H9 (cell line): ENCODE results near the gene SETBP1. TPM values are rescaled to one million over a fixed set of nuclear protein-coding genes. Genes with fewer than 3 reads are reported as not detected.

Experiments
- DNase-seq: peaks from one replicate; pipeline ENCODE4 v3.0.0-alpha.2; 2017
- H2AFZ ChIP-seq: one replicate; pipeline ENCODE4 v1.6.1; 2013; ENCODE audit warnings: mild to moderate bottlenecking, low read length, control low read depth, moderate library complexity
- H2AK5ac ChIP-seq: 2 replicates; pipeline ENCODE4 v1.6.1; 2013; ENCODE audit warnings: low read length, control low read depth, mixed read lengths; ENCODE audit not compliant: insufficient read length
- H2BK120ac ChIP-seq: one replicate; pipeline ENCODE4 v1.6.1; 2013; ENCODE audit warnings: low read depth, mild to moderate bottlenecking, low read length, control low read depth, inconsistent platforms; ENCODE audit not compliant: poor library complexity, severe bottlenecking
- H2BK12ac ChIP-seq: 2 replicates; pipeline ENCODE4 v1.6.1; 2013; ENCODE audit warnings: low read length, control low read depth, mixed read lengths, low read depth; ENCODE audit not compliant: insufficient read length
- H2BK15ac ChIP-seq: 2 replicates; pipeline ENCODE4 v1.6.1; 2013; ENCODE audit warnings: low read depth, low read length, control low read depth
- H2BK20ac ChIP-seq: one replicate; pipeline ENCODE4 v1.6.1; 2013; ENCODE audit warnings: low read depth, mild to moderate bottlenecking, low read length, control low read depth, inconsistent platforms; ENCODE audit not compliant: poor library complexity, severe bottlenecking
- H2BK5ac ChIP-seq: 2 replicates; pipeline ENCODE4 v1.6.1; 2013; ENCODE audit warnings: low read length, control low read depth, mixed read lengths; ENCODE audit not compliant: insufficient read length
- H3K14ac ChIP-seq: 2 replicates; pipeline ENCODE4 v1.6.1; 2013; ENCODE audit warnings: low read length, control low read depth; ENCODE audit not compliant: insufficient read depth
- H3K18ac ChIP-seq: 2 replicates; pipeline ENCODE4 v1.6.1; 2013; ENCODE audit warnings: low read depth, mild to moderate bottlenecking, mixed read lengths, low read length, control low read depth; ENCODE audit not compliant: insufficient read length
- H3K23ac ChIP-seq: 2 replicates; pipeline ENCODE4 v1.6.1; 2013; ENCODE audit warnings: low read length, control low read depth, mixed read lengths, low read depth; ENCODE audit not compliant: insufficient read length
- H3K23me2 ChIP-seq: 2 replicates; pipeline ENCODE4 v1.6.1; 2013; ENCODE audit warnings: low read depth, mild to moderate bottlenecking, mixed read lengths, low read length, control low read depth; ENCODE audit not compliant: insufficient read length, poor library complexity, severe bottlenecking
- H3K27ac ChIP-seq: 2 replicates; pipeline ENCODE4 v1.5.1; 2013; ENCODE audit warnings: low read length, control low read depth, mixed read lengths, low read depth; ENCODE audit not compliant: insufficient read length
- H3K27me3 ChIP-seq: 2 replicates; pipeline ENCODE4 v1.6.1; 2013; ENCODE audit warnings: low read length, control low read depth, inconsistent platforms; ENCODE audit not compliant: insufficient read depth
- H3K4ac ChIP-seq: 2 replicates; pipeline ENCODE4 v1.6.1; 2013; ENCODE audit warnings: low read depth, mild to moderate bottlenecking, control low read depth, inconsistent platforms, low read length, moderate library complexity
- H3K4me1 ChIP-seq: 2 replicates; pipeline ENCODE4 v1.6.1; 2013; ENCODE audit warnings: low read length, control low read depth, inconsistent platforms; ENCODE audit not compliant: insufficient read depth
- H3K4me2 ChIP-seq: 2 replicates; pipeline ENCODE4 v1.6.1; 2013; ENCODE audit warnings: low read length, control low read depth, mixed read lengths; ENCODE audit not compliant: insufficient read length, insufficient read depth
- H3K56ac ChIP-seq: 2 replicates; pipeline ENCODE4 v1.6.1; 2013; ENCODE audit warnings: low read depth, mild to moderate bottlenecking, mixed read lengths, low read length, control low read depth; ENCODE audit not compliant: insufficient read length
- H3K79me1 ChIP-seq: 2 replicates; pipeline ENCODE4 v1.6.1; 2013; ENCODE audit warnings: low read depth, mild to moderate bottlenecking, moderate library complexity, low read length, control low read depth, inconsistent platforms; ENCODE audit not compliant: insufficient read depth, poor library complexity, severe bottlenecking
- H3K79me2 ChIP-seq: 2 replicates; pipeline ENCODE4 v1.6.1; 2013; ENCODE audit warnings: low read length, control low read depth, inconsistent platforms; ENCODE audit not compliant: insufficient read depth
- H3K9ac ChIP-seq: 2 replicates; pipeline ENCODE4 v1.6.1; 2013; ENCODE audit warnings: low read length, control low read depth, mixed read lengths; ENCODE audit not compliant: insufficient read length; ENCODE audit errors: extremely low read depth
- H3K9me3 ChIP-seq: one replicate; pipeline ENCODE4 v1.6.1; 2013; ENCODE audit warnings: low read depth, low read length, inconsistent platforms; ENCODE audit not compliant: control insufficient read depth
- H3T11ph ChIP-seq: one replicate; pipeline ENCODE4 v1.6.1; 2013; ENCODE audit warnings: mild to moderate bottlenecking, low read length, control low read depth, inconsistent platforms
- H4K20me1 ChIP-seq: one replicate; pipeline ENCODE4 v1.6.1; 2013; ENCODE audit not compliant: control insufficient read depth, insufficient read length, insufficient read depth
- H4K5ac ChIP-seq: 2 replicates; pipeline ENCODE4 v1.6.1; 2013; ENCODE audit warnings: low read depth, mild to moderate bottlenecking, mixed read lengths, low read length, control low read depth; ENCODE audit not compliant: insufficient read length
- H4K8ac ChIP-seq: replicated peaks from 2 replicates; pipeline ENCODE4 v1.6.1; 2013; ENCODE audit warnings: low read length, control low read depth, mixed read lengths, low read depth; ENCODE audit not compliant: insufficient read length
- H4K91ac ChIP-seq: 2 replicates; pipeline ENCODE4 v1.6.1; 2013; ENCODE audit warnings: low read depth, mild to moderate bottlenecking, moderate library complexity, mixed read lengths, low read length, control low read depth; ENCODE audit not compliant: insufficient read length
- H3K27ac Mint-ChIP-seq, 3 experiments: 2 replicates in 2 of 3; 3 replicates in 1 of 3; pipeline ENCODE4 v1.8.0; 2020 to 2021; ENCODE audit warnings: mixed read lengths in 3 of 3, mild to moderate bottlenecking in 1 of 3, moderate library complexity in 1 of 3
- H3K27me3 Mint-ChIP-seq: 2 replicates; pipeline ENCODE4 v1.8.0; 2021; ENCODE audit warnings: low read depth, mild to moderate bottlenecking, moderate library complexity, mixed read lengths
- H3K36me3 Mint-ChIP-seq, 3 experiments: 2 replicates in 2 of 3; 3 replicates in 1 of 3; pipeline ENCODE4 v1.8.0; 2020 to 2021; ENCODE audit warnings: low read depth in 3 of 3, mixed read lengths in 3 of 3; ENCODE audit not compliant: insufficient read depth in 1 of 3
- H3K4me1 Mint-ChIP-seq, 2 experiments: 2 replicates each; pipeline ENCODE4 v1.8.0; 2020; ENCODE audit warnings: mixed read lengths in 2 of 2
- H3K4me3 Mint-ChIP-seq, 2 experiments: 2 replicates in 1 of 2; 3 replicates in 1 of 2; pipeline ENCODE4 v1.8.0; 2020 to 2021; ENCODE audit warnings: mild to moderate bottlenecking in 2 of 2, mixed read lengths in 2 of 2, moderate library complexity in 1 of 2
- H3K9me3 Mint-ChIP-seq, 2 experiments: 2 replicates in 1 of 2; 3 replicates in 1 of 2; pipeline ENCODE4 v1.8.0; 2020; ENCODE audit warnings: mild to moderate bottlenecking in 2 of 2, mixed read lengths in 2 of 2, moderate library complexity in 1 of 2
- CTCF ChIP-seq: fragments of 200-600 bp; sonication (generic); conservative IDR thresholded peaks from 3 replicates; pipeline ENCODE4 v1.8.0; 2021; ENCODE audit warnings: antibody characterized with exemption, mild to moderate bottlenecking
- WGBS: extraction: QIAGEN DNeasy Blood & Tissue Kit; methylation state at CpG from one replicate; pipeline ENCODE4 v1.1.7; 2013; ENCODE audit warnings: missing lambda C conversion rate, low lambda C conversion rate, mixed read lengths; ENCODE audit not compliant: insufficient read length; ENCODE audit errors: extremely low coverage; 5-methylcytosine and 5-hydroxymethylcytosine counted together
- total RNA-seq: library from RNA; stranded (reverse); gene quantifications from 2 replicates; pipeline ENCODE4 v1.2.1, GENCODE V29; 2021

The SETBP1 gene
- total RNA-seq, 1 experiment from 2014 or later, result 4.6 TPM

GRCh38 chr18:44643004-44643403 is 37.7 kb upstream of the SETBP1 start:
- Histone ChIP-seq H3K4me2 (no peak overlapping the region), H3T11ph (no peak overlapping the region), H3K27me3 (no peaks in the 10 kb centered on the region), H3K56ac (no peak overlapping the region), H4K20me1 (no peaks in the 10 kb centered on the region), H3K23ac (no peak overlapping the region), H3K23me2 (no peaks in the 10 kb centered on the region), H3K4me1 (no peaks in the 10 kb centered on the region), H3K9me3 (no peaks in the 10 kb centered on the region), H2BK5ac (no peak overlapping the region), H4K8ac (no peak overlapping the region), H3K9ac (no peak overlapping the region), H3K4ac (no peak overlapping the region), H2BK15ac (no peak overlapping the region), H3K79me1 (no peaks in the 10 kb centered on the region), H3K18ac (no peak overlapping the region), H3K79me2 (no peaks in the 10 kb centered on the region), H2BK20ac (no peak overlapping the region), H3K27ac (no peak overlapping the region), H4K5ac (no peak overlapping the region), H2AK5ac (no peak overlapping the region), H2BK120ac (no peak overlapping the region), H2BK12ac (no peak overlapping the region), H4K91ac (no peak overlapping the region), H3K14ac (no peak overlapping the region), H2AFZ (no peak overlapping the region)
- 0 out of 4 replicates have a peak, but pooled peaks cover 0 to 5% of the 10 kb centered on the region in 2 experiments for H3K4me1 Mint-ChIP-seq
- H3K36me3 Mint-ChIP-seq, result no peaks in the 10 kb centered on the region
- WGBS, result no CpG with 5 or more reads among the region's 3 CpGs
- DNase-seq, result no peak
- no peak overlapping the region for H3K4me3 Mint-ChIP-seq
- H3K27ac Mint-ChIP-seq, result no peak overlapping the region
- H3K27me3 Mint-ChIP-seq, result no peaks in the 10 kb centered on the region; the same call in 1 of the 2 replicates
- H3K9me3 Mint-ChIP-seq, result no peaks in the 10 kb centered on the region
- TF ChIP-seq CTCF, result no peak
